Muscle of leg (tissue), 11 donors: ENCODE results near the gene NELFB. TPM values are rescaled to one million over a fixed set of nuclear protein-coding genes. Genes with fewer than 3 reads are reported as not detected.

Experiments
- DNase-seq: peaks from one replicate; pipeline ENCODE4 v3.0.0; 2013
- H3K27ac ChIP-seq: one replicate; pipeline ENCODE4 v1.5.1; 2013; ENCODE audit warnings: mild to moderate bottlenecking, low read length, control low read depth
- H3K27me3 ChIP-seq: one replicate; pipeline ENCODE4 v1.6.1; 2013; ENCODE audit warnings: low read length; ENCODE audit not compliant: control insufficient read depth, insufficient read depth
- H3K36me3 ChIP-seq: one replicate; pipeline ENCODE4 v1.6.1; 2013; ENCODE audit warnings: low read length; ENCODE audit not compliant: control insufficient read depth, insufficient read depth
- H3K4me1 ChIP-seq: one replicate; pipeline ENCODE4 v1.6.1; 2013; ENCODE audit warnings: low read length; ENCODE audit not compliant: control insufficient read depth, insufficient read depth
- H3K4me3 ChIP-seq: one replicate; pipeline ENCODE4 v1.5.1; 2013; ENCODE audit warnings: low read length, control low read depth
- H3K9me3 ChIP-seq: replicated peaks from 2 replicates; pipeline ENCODE4 v1.6.1; 2013; ENCODE audit warnings: low read depth, low read length; ENCODE audit not compliant: control insufficient read depth
- WGBS: methylation state at CpG from one replicate; pipeline ENCODE4 v1.1.5; 2013; ENCODE audit warnings: missing lambda C conversion rate; ENCODE audit not compliant: insufficient coverage; 5-methylcytosine and 5-hydroxymethylcytosine counted together
- polyA plus RNA-seq, 8 donors: library from polyadenylated mRNA; unstranded; fragments of 120-200 nt; gene quantifications; one replicate each; pipeline versions ENCODE4 v1.2.1 to v1.2.3, GENCODE V29; 2013; ENCODE audit warnings: inconsistent platforms in 1 of 8, low replicate concordance in 1 of 8; ENCODE audit not compliant: insufficient read length in 8 of 8, insufficient read depth in 1 of 8
- total RNA-seq: library from RNA; stranded (reverse); fragments of 120-200 nt; gene quantifications from one replicate; pipeline ENCODE4 v1.2.4, GENCODE V29; 2013

Gene NELFB
- total and polyA plus RNA-seq, 9 donors = 25.9 to 57.6 (median 52.7) TPM

GRCh38 chr9:137310189-137311052 lies 55.3 kb downstream of the NELFB start:
- Histone ChIP-seq H3K27me3 (peaks cover 18% of the 10 kb centered on the region), H3K36me3 (no peaks in the 10 kb centered on the region), H3K4me1 (peaks cover 37% of the 10 kb centered on the region), H3K9me3 (no peaks in the 10 kb centered on the region), H3K4me3 (no peak overlapping the region), H3K27ac (no peak overlapping the region)
- 62% methylated on average over 15 of the region's 20 CpGs for WGBS
- peak; percentile 13 for DNase-seq

DNA sequence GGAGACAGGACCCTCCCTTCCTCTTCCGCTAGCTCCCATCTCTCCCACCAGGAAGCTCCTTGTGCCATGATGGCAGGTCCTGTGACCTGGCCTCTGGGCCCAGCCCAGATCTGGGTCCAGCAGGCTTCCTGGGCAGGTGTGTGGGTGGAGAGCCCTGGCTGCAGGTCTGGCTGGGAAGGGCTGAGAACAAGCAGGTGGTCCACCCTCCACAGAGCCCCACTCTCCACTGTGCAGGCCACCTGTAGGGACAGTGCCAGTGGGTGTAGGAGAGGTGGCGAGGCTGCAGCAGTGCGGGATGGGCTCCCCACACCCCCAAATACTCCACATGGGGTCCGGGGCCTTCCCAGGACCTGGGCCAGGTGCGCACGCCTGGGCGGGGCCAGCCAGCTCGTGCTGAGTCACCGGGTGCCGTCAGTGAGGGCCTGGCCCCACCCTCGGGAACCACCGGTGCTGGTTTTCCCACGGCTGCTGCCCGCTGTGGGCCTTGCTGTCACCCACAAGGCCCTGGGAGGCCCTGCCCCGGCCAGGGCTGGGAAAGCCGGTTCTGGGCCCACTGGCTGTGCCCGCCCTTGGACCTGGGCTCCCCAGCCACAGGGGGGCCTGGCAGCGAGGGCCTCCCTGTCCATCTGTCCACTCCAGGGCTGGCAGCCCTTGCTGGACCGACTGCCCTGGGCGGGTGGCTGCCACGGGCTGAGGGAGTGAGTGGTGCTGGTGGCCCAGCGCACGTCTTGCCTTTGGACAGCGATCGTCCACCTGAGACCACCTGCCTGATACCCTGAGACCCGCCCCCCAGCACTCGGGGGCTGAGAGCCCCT lies 56.3 kb downstream of the NELFB start:
- no peaks in the 10 kb centered on the region for H3K9me3 ChIP-seq

GRCh38 chr9:137311986-137312851 lies 57.1 kb downstream of the NELFB start:
- peak; percentile 8 for DNase-seq
- Histone ChIP-seq H3K4me3 (no peak overlapping the region), H3K27ac (no peak overlapping the region), H3K9me3 (no peaks in the 10 kb centered on the region), H3K4me1 (peaks cover 32% of the 10 kb centered on the region), H3K27me3 (peaks cover 15% of the 10 kb centered on the region), H3K36me3 (no peaks in the 10 kb centered on the region)
- WGBS = 81% methylated on average over 23 of the region's 28 CpGs

More for the DNA sequence above, 56.3 kb downstream of the NELFB start:
- H3K27me3 ChIP-seq = peaks cover 19% of the 10 kb centered on the region
- peak; percentile 7 for DNase-seq
- H3K4me1 ChIP-seq = peaks cover 33% of the 10 kb centered on the region
- WGBS = 77% methylated on average over 15 of the region's 27 CpGs
- H3K4me3 ChIP-seq = no peak overlapping the region
- no peak overlapping the region for H3K27ac ChIP-seq
- no peaks in the 10 kb centered on the region for H3K36me3 ChIP-seq

DNA sequence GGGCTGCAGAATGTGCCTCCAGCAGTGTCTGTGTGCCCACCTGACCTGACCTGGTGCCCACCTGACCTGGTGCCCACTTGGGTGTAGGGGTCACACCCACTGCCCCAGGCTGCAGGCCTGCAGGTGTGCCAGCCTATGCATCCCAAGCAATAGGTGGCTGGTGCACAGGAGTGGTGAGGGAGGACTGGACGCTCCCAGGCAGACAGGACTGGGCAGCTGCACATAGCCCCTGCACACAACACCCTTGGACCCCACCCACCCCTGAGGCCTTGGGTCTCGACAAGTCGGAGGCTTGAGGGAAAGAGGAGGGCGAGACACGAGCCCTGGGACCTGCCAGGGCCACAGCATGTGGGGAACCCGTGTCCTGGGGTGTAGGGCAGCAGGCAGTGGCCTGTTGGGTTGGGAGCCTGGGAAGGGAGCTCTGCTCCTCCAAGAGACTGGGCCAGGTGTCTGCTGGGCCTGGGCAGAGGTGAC lies 57.8 kb downstream of the NELFB start:
- 67% methylated on average over 1 of the region's 6 CpGs for WGBS
- H3K36me3 ChIP-seq = no peaks in the 10 kb centered on the region
- no peak overlapping the region for H3K27ac ChIP-seq
- H3K27me3 ChIP-seq = peaks cover 10% of the 10 kb centered on the region
- H3K4me3 ChIP-seq = no peak overlapping the region
- peaks cover 28% of the 10 kb centered on the region for H3K4me1 ChIP-seq
- DNase-seq = peak; percentile 5
- no peaks in the 10 kb centered on the region for H3K9me3 ChIP-seq

- no peak for DNase-seq
- peaks cover 26% of the 10 kb centered on the region for H3K4me1 ChIP-seq
- H3K36me3 ChIP-seq = no peaks in the 10 kb centered on the region
- H3K9me3 ChIP-seq = no peaks in the 10 kb centered on the region
- H3K27me3 ChIP-seq = peaks cover 8% of the 10 kb centered on the region
- H3K4me3 ChIP-seq = no peak overlapping the region
- H3K27ac ChIP-seq = no peak overlapping the region
- WGBS = 59% methylated on average over 8 of the region's 9 CpGs
These were observed 58.3 kb downstream of the NELFB start for GRCh38 chr9:137313326-137313936.

GRCh38 chr9:137313956-137314560 lies 58.9 kb downstream of the NELFB start:
- H3K27me3 ChIP-seq = peaks cover 8% of the 10 kb centered on the region
- no peaks in the 10 kb centered on the region for H3K9me3 ChIP-seq
- whole genome bisulfite sequencing = 77% methylated on average over 18 of the region's 24 CpGs
- H3K36me3 ChIP-seq = no peaks in the 10 kb centered on the region
- DNase-seq = no peak
- H3K27ac ChIP-seq = no peak overlapping the region
- H3K4me1 ChIP-seq = peaks cover 32% of the 10 kb centered on the region
- H3K4me3 ChIP-seq = no peak overlapping the region

DNA sequence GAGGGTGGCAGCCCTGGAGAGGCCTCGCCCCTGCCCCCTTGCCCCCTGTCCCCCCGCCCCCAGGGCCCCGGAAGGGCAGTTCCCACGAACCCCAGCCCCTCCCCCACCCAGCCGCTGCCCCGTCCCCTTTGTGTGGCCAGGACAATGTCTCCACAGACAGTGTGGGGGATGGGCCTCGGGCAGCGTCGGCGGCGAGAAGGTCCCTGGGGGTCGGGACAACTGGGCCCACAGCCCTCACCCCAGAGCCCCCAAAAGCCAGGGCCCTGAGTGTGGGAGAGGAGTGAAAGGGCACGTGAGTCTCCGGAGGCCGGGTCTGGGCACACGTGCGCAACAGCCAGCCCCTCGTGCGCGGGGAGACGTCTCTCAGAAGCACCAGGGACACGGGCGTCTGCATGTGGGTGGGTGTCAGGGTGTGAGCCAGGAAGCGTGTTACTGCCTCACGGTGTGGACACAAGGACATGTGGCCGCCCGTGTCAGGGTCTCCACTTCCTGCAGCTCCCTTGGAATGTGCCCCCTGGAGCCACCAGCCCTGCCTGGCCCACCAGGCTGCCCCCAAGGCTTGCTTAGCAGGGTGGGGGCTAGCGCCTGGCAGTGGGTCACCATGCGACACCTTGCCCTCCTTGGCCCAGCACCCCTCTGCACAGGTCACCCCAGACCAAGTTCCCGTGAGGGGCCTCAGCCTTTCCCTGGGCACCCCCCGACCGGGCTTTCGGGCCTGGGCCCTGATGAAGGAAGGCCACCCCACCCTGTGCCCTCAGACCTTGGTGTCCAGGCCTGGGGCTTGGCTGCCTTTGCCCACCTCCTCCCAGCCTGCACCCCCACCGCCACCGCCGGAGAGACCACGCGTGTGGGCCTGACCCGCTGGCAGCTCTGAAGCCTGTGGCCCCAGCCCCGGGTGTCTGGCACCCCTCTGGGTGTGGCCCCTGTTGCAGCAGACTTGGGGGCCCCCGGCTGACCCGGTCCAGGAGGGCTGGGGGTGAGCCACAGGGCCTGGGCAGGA lies 59.7 kb downstream of the NELFB start:
- peak; percentile 16 for DNase-seq
- Histone ChIP-seq H3K4me3 (no peak overlapping the region), H3K36me3 (no peaks in the 10 kb centered on the region), H3K4me1 (peaks cover 40% of the 10 kb centered on the region), H3K27ac (peak overlapping the region; percentile 69), H3K9me3 (no peaks in the 10 kb centered on the region), H3K27me3 (peaks cover 8% of the 10 kb centered on the region)
- 56% methylated on average over 27 of the region's 42 CpGs for WGBS

DNA sequence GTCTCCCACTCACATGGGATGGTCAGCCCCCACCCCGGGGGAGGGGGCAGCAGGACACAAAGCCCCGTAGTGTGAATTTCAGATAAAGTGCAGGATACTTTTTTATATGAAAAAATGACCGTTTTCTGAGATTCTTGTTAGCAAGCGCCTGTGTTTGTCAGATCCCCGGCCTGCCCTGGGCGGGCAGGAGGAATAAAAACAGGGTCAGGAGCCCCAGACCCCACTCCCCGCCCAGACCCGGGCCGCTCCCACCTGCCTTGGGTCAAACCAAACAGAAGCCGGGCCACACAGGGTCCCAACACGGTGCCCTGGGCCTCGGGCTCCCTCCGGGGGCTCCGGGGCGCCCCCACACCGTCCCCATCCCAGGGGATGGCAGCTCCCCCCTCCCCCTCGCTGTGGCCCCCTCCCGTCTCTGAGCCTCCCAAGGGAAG lies 60.5 kb downstream of the NELFB start:
- H3K4me3 ChIP-seq = no peak overlapping the region
- WGBS = 19% methylated on average over 11 of the region's 18 CpGs
- peak overlapping the region; percentile 69 for H3K27ac ChIP-seq
- H3K36me3 ChIP-seq = no peaks in the 10 kb centered on the region
- DNase-seq = no peak
- peaks cover 47% of the 10 kb centered on the region for H3K4me1 ChIP-seq
- no peaks in the 10 kb centered on the region for H3K9me3 ChIP-seq
- peaks cover 8% of the 10 kb centered on the region for H3K27me3 ChIP-seq
